Measurements from ENCODE around the gene PARD3B. TPM values are rescaled to one million over a fixed set of nuclear protein-coding genes. Genes with fewer than 3 reads are reported as not detected.

The PARD3B gene
- total RNA-seq, 1 donor from 2014 or later = 1.6 TPM

GRCh38 chr2:204988836-204989235 lies 443.6 kb downstream of the PARD3B start:
- TF ChIP-seq CTCF (IDR thresholded peaks at IDR 0.05; ENCODE audit: insufficient read depth, low read length, severe bottlenecking) = no peak

GRCh38 chr2:204989877-204990276 lies 444.6 kb downstream of the PARD3B start:
- no peak for FAIRE-seq
- no peak for DNase-seq (ENCODE audit: low read depth)
- Histone ChIP-seq H3K27me3 (ENCODE audit: control insufficient read depth, insufficient read depth, low read length) (no peaks in the 10 kb centered on the region), H3K36me3 (ENCODE audit: control insufficient read depth, insufficient read depth, low read length) (no peaks in the 10 kb centered on the region), H3K4me3 (ENCODE audit: low read depth, low read length) (no peak overlapping the region)
- TF ChIP-seq CTCF (IDR thresholded peaks at IDR 0.05; ENCODE audit: insufficient read depth, low read length, severe bottlenecking) = no peak

More at GRCh38 chr2:204988836-204989235, 443.6 kb downstream of the PARD3B start:
- Histone ChIP-seq H3K27me3 (ENCODE audit: control insufficient read depth, insufficient read depth, low read length) (no peaks in the 10 kb centered on the region), H3K4me3 (ENCODE audit: low read depth, low read length) (no peak overlapping the region), H3K36me3 (ENCODE audit: control insufficient read depth, insufficient read depth, low read length) (no peaks in the 10 kb centered on the region)
- FAIRE-seq = no peak
- DNase-seq (ENCODE audit: low read depth) = no peak

GRCh38 chr2:205001300-205001966 lies 456.2 kb downstream of the PARD3B start:
- Histone ChIP-seq H3K4me3 (ENCODE audit: low read depth, low read length) (no peak overlapping the region), H3K36me3 (ENCODE audit: control insufficient read depth, insufficient read depth, low read length) (no peaks in the 10 kb centered on the region), H3K27me3 (ENCODE audit: control insufficient read depth, insufficient read depth, low read length) (no peaks in the 10 kb centered on the region)
- TF ChIP-seq CTCF (IDR thresholded peaks at IDR 0.05; ENCODE audit: insufficient read depth, low read length, severe bottlenecking) = no peak
- no peak for DNase-seq (ENCODE audit: low read depth)
- FAIRE-seq = peak; percentile 76

GRCh38 chr2:205002390-205002789 lies 457.1 kb downstream of the PARD3B start:
- Histone ChIP-seq H3K4me3 (ENCODE audit: low read depth, low read length) (no peak overlapping the region), H3K36me3 (ENCODE audit: control insufficient read depth, insufficient read depth, low read length) (no peaks in the 10 kb centered on the region), H3K27me3 (ENCODE audit: control insufficient read depth, insufficient read depth, low read length) (no peaks in the 10 kb centered on the region)
- FAIRE-seq (no peak), DNase-seq (ENCODE audit: low read depth) (no peak)
- TF ChIP-seq CTCF (IDR thresholded peaks at IDR 0.05; ENCODE audit: insufficient read depth, low read length, severe bottlenecking) = no peak

GRCh38 chr2:205003288-205003687 lies 458.0 kb downstream of the PARD3B start:
- TF ChIP-seq CTCF (IDR thresholded peaks at IDR 0.05; ENCODE audit: insufficient read depth, low read length, severe bottlenecking) = no peak
- Histone ChIP-seq H3K4me3 (ENCODE audit: low read depth, low read length) (no peak overlapping the region), H3K36me3 (ENCODE audit: control insufficient read depth, insufficient read depth, low read length) (no peaks in the 10 kb centered on the region), H3K27me3 (ENCODE audit: control insufficient read depth, insufficient read depth, low read length) (no peaks in the 10 kb centered on the region)
- DNase-seq (ENCODE audit: low read depth) (no peak), FAIRE-seq (no peak)

GRCh38 chr2:205010196-205010595 lies 464.9 kb downstream of the PARD3B start:
- Histone ChIP-seq H3K4me3 (ENCODE audit: low read depth, low read length) (no peak overlapping the region), H3K36me3 (ENCODE audit: control insufficient read depth, insufficient read depth, low read length) (no peaks in the 10 kb centered on the region), H3K27me3 (ENCODE audit: control insufficient read depth, insufficient read depth, low read length) (no peaks in the 10 kb centered on the region)
- no peak for TF ChIP-seq CTCF (IDR thresholded peaks at IDR 0.05; ENCODE audit: insufficient read depth, low read length, severe bottlenecking)
- no peak for FAIRE-seq
- no peak for DNase-seq (ENCODE audit: low read depth)

Measured in bronchial epithelial cell (primary cell).